Measurements from ENCODE around the gene GOLM1. TPM values are rescaled to one million over a fixed set of nuclear protein-coding genes. Genes with fewer than 3 reads are reported as not detected.

Gene GOLM1
- total and polyA plus RNA-seq, 4 donors: 4.6 to 29.4 (median 10.0) TPM

GRCh38 chr9:86027767-86028166, 71.6 kb downstream of the GOLM1 start:
- ATAC-seq (ENCODE audit: low FRiP score) (no peak), DNase-seq (no peak)
- peaks cover 3 to 13% of the 10 kb centered on the region in 2 donors for H3K36me3 ChIP-seq (ENCODE audit: control insufficient read depth in 1 of 2, insufficient read depth in 2 of 2, low read length in 1 of 2)
- no peaks in the 10 kb centered on the region for H3K4me1 ChIP-seq (ENCODE audit: control insufficient read depth in 1 of 2, insufficient read depth in 2 of 2, low read length in 2 of 2)
- intact Hi-C loops (cut with DNase I): no loop called here
- no peak overlapping the region for H3K27ac ChIP-seq (ENCODE audit: low read depth in 1 of 2, low read length in 2 of 2)
- H3K4me3 ChIP-seq (ENCODE audit: low read length in 2 of 2): no peak overlapping the region
- 97 to 99% methylated on average over 4 of the region's 4 CpGs for WGBS, 2 donors
- no peaks in the 10 kb centered on the region for H3K27me3 ChIP-seq (ENCODE audit: control insufficient read depth in 1 of 2, insufficient read depth in 2 of 2, low read length in 1 of 2)
- H3K9me3 ChIP-seq (ENCODE audit: control insufficient read depth, low read length): peaks cover 2% of the 10 kb centered on the region

- Histone ChIP-seq H3K4me1 (ENCODE audit: control insufficient read depth in 1 of 2, insufficient read depth in 2 of 2, low read length in 2 of 2) (no peaks in the 10 kb centered on the region), H3K4me3 (ENCODE audit: low read length in 2 of 2) (no peak overlapping the region), H3K27me3 (ENCODE audit: control insufficient read depth in 1 of 2, insufficient read depth in 2 of 2, low read length in 1 of 2) (no peaks in the 10 kb centered on the region), H3K27ac (ENCODE audit: low read depth in 1 of 2, low read length in 2 of 2) (no peak overlapping the region), H3K9me3 (ENCODE audit: control insufficient read depth, low read length) (no peaks in the 10 kb centered on the region), H3K36me3 (ENCODE audit: control insufficient read depth in 1 of 2, insufficient read depth in 2 of 2, low read length in 1 of 2) (peaks cover 0 to 8% of the 10 kb centered on the region in 2 donors)
- ATAC-seq (ENCODE audit: low FRiP score) (no peak), DNase-seq (no peak)
- intact Hi-C loops (cut with DNase I): no loop called here
- 37 to 52% methylated on average over 3 of the region's 3 CpGs for WGBS, 2 donors
Observed at GRCh38 chr9:86022687-86023266, 76.6 kb downstream of the GOLM1 start.

- no peaks in the 10 kb centered on the region for H3K27me3 ChIP-seq (ENCODE audit: control insufficient read depth in 1 of 2, insufficient read depth in 2 of 2, low read length in 1 of 2)
- intact Hi-C loops (cut with DNase I): no loop called here
- 89 to 92% methylated on average over 6 of the region's 6 CpGs for WGBS, 2 donors
- ATAC-seq (ENCODE audit: low FRiP score) (no peak), DNase-seq (no peak)
- peaks cover 0 to 9% of the 10 kb centered on the region in 2 donors for H3K36me3 ChIP-seq (ENCODE audit: control insufficient read depth in 1 of 2, insufficient read depth in 2 of 2, low read length in 1 of 2)
- H3K4me3 ChIP-seq (ENCODE audit: low read length in 2 of 2): no peak overlapping the region
- H3K4me1 ChIP-seq (ENCODE audit: control insufficient read depth in 1 of 2, insufficient read depth in 2 of 2, low read length in 2 of 2): no peaks in the 10 kb centered on the region
- no peak overlapping the region for H3K27ac ChIP-seq (ENCODE audit: low read depth in 1 of 2, low read length in 2 of 2)
- H3K9me3 ChIP-seq (ENCODE audit: control insufficient read depth, low read length): no peaks in the 10 kb centered on the region
Observed at GRCh38 chr9:86021166-86021565, 78.2 kb downstream of the GOLM1 start.

GRCh38 chr9:86020731-86021130, 78.6 kb downstream of the GOLM1 start:
- 96% methylated on average over 1 of the region's 1 CpG for WGBS, 2 donors
- H3K27me3 ChIP-seq (ENCODE audit: control insufficient read depth in 1 of 2, insufficient read depth in 2 of 2, low read length in 1 of 2): no peaks in the 10 kb centered on the region
- H3K36me3 ChIP-seq (ENCODE audit: control insufficient read depth in 1 of 2, insufficient read depth in 2 of 2, low read length in 1 of 2): peaks cover 0 to 7% of the 10 kb centered on the region in 2 donors
- no peaks in the 10 kb centered on the region for H3K9me3 ChIP-seq (ENCODE audit: control insufficient read depth, low read length)
- no peak overlapping the region for H3K4me3 ChIP-seq (ENCODE audit: low read length in 2 of 2)
- intact Hi-C loops (cut with DNase I): no loop called here
- H3K27ac ChIP-seq (ENCODE audit: low read depth in 1 of 2, low read length in 2 of 2): no peak overlapping the region
- DNase-seq (no peak), ATAC-seq (ENCODE audit: low FRiP score) (no peak)
- H3K4me1 ChIP-seq (ENCODE audit: control insufficient read depth in 1 of 2, insufficient read depth in 2 of 2, low read length in 2 of 2): no peaks in the 10 kb centered on the region

GRCh38 chr9:86009133-86009532, 90.2 kb downstream of the GOLM1 start:
- intact Hi-C loops (cut with DNase I): no loop called here
- DNase-seq: no peak
- Histone ChIP-seq H3K4me3 (ENCODE audit: low read length in 2 of 2) (no peak overlapping the region), H3K36me3 (ENCODE audit: control insufficient read depth in 1 of 2, insufficient read depth in 2 of 2, low read length in 1 of 2) (peaks cover 2 to 4% of the 10 kb centered on the region in 2 donors), H3K27me3 (ENCODE audit: control insufficient read depth in 1 of 2, insufficient read depth in 2 of 2, low read length in 1 of 2) (no peaks in the 10 kb centered on the region), H3K27ac (ENCODE audit: low read depth in 1 of 2, low read length in 2 of 2) (no peak overlapping the region), H3K4me1 (ENCODE audit: control insufficient read depth in 1 of 2, insufficient read depth in 2 of 2, low read length in 2 of 2) (no peaks in the 10 kb centered on the region), H3K9me3 (ENCODE audit: control insufficient read depth, low read length) (no peaks in the 10 kb centered on the region)
- no peak for ATAC-seq (ENCODE audit: low FRiP score)
- WGBS, 2 donors: 69 to 74% methylated on average over 2 of the region's 2 CpGs

- DNase-seq: no peak
- intact Hi-C loops (cut with DNase I): no loop called here
- Histone ChIP-seq H3K9me3 (ENCODE audit: control insufficient read depth, low read length) (no peaks in the 10 kb centered on the region), H3K36me3 (ENCODE audit: control insufficient read depth in 1 of 2, insufficient read depth in 2 of 2, low read length in 1 of 2) (peaks cover 0 to 4% of the 10 kb centered on the region in 2 donors), H3K27ac (ENCODE audit: low read depth in 1 of 2, low read length in 2 of 2) (no peak overlapping the region), H3K4me1 (ENCODE audit: control insufficient read depth in 1 of 2, insufficient read depth in 2 of 2, low read length in 2 of 2) (no peaks in the 10 kb centered on the region), H3K4me3 (ENCODE audit: low read length in 2 of 2) (no peak overlapping the region), H3K27me3 (ENCODE audit: control insufficient read depth in 1 of 2, insufficient read depth in 2 of 2, low read length in 1 of 2) (no peaks in the 10 kb centered on the region)
- WGBS, 2 donors: 96 to 99% methylated on average over 1 of the region's 1 CpG
- ATAC-seq (ENCODE audit: low FRiP score): no peak
Observed at GRCh38 chr9:86005253-86005775, 94.0 kb downstream of the GOLM1 start.

- Histone ChIP-seq H3K9me3 (ENCODE audit: control insufficient read depth, low read length) (no peaks in the 10 kb centered on the region), H3K4me1 (ENCODE audit: control insufficient read depth in 1 of 2, insufficient read depth in 2 of 2, low read length in 2 of 2) (no peaks in the 10 kb centered on the region), H3K27me3 (ENCODE audit: control insufficient read depth in 1 of 2, insufficient read depth in 2 of 2, low read length in 1 of 2) (no peaks in the 10 kb centered on the region), H3K36me3 (ENCODE audit: control insufficient read depth in 1 of 2, insufficient read depth in 2 of 2, low read length in 1 of 2) (peaks cover 0 to 1% of the 10 kb centered on the region in 2 donors), H3K4me3 (ENCODE audit: low read length in 2 of 2) (no peak overlapping the region), H3K27ac (ENCODE audit: low read depth in 1 of 2, low read length in 2 of 2) (no peak overlapping the region)
- intact Hi-C loops (cut with DNase I): no loop called here
- DNase-seq: no peak
- 97 to 100% methylated on average over 1 of the region's 1 CpG for WGBS, 2 donors
- ATAC-seq (ENCODE audit: low FRiP score): no peak
Observed at GRCh38 chr9:85995599-85995998, 103.8 kb downstream of the GOLM1 start.

- intact Hi-C loops (cut with DNase I): no loop called here
- no peaks in the 10 kb centered on the region for H3K9me3 ChIP-seq (ENCODE audit: control insufficient read depth, low read length)
- peaks cover 0 to 1% of the 10 kb centered on the region in 2 donors for H3K36me3 ChIP-seq (ENCODE audit: control insufficient read depth in 1 of 2, insufficient read depth in 2 of 2, low read length in 1 of 2)
- ATAC-seq (ENCODE audit: low FRiP score) (no peak), DNase-seq (no peak)
- H3K4me3 ChIP-seq (ENCODE audit: low read length in 2 of 2): no peak overlapping the region
- H3K27ac ChIP-seq (ENCODE audit: low read depth in 1 of 2, low read length in 2 of 2): no peak overlapping the region
- no peaks in the 10 kb centered on the region for H3K4me1 ChIP-seq (ENCODE audit: control insufficient read depth in 1 of 2, insufficient read depth in 2 of 2, low read length in 2 of 2)
- no peaks in the 10 kb centered on the region for H3K27me3 ChIP-seq (ENCODE audit: control insufficient read depth in 1 of 2, insufficient read depth in 2 of 2, low read length in 1 of 2)
Observed at GRCh38 chr9:85995097-85995496, 104.3 kb downstream of the GOLM1 start.

- DNase-seq (no peak), ATAC-seq (ENCODE audit: low FRiP score) (no peak)
- intact Hi-C loops (cut with DNase I): no loop called here
- Histone ChIP-seq H3K36me3 (ENCODE audit: control insufficient read depth in 1 of 2, insufficient read depth in 2 of 2, low read length in 1 of 2) (peaks cover 0 to 1% of the 10 kb centered on the region in 2 donors), H3K9me3 (ENCODE audit: control insufficient read depth, low read length) (no peaks in the 10 kb centered on the region), H3K27ac (ENCODE audit: low read depth in 1 of 2, low read length in 2 of 2) (no peak overlapping the region), H3K4me3 (ENCODE audit: low read length in 2 of 2) (no peak overlapping the region), H3K27me3 (ENCODE audit: control insufficient read depth in 1 of 2, insufficient read depth in 2 of 2, low read length in 1 of 2) (no peaks in the 10 kb centered on the region), H3K4me1 (ENCODE audit: control insufficient read depth in 1 of 2, insufficient read depth in 2 of 2, low read length in 2 of 2) (no peaks in the 10 kb centered on the region)
- 65 to 67% methylated on average over 2 of the region's 2 CpGs for WGBS, 2 donors
Observed at GRCh38 chr9:85994191-85994590, 105.2 kb downstream of the GOLM1 start.
